ENCODE data around the gene LRFN2. TPM values are rescaled to one million over a fixed set of nuclear protein-coding genes. Genes with fewer than 3 reads are reported as not detected.

LRFN2 gene
- total RNA-seq, 1 donor from 2014 or later = not detected

DNA sequence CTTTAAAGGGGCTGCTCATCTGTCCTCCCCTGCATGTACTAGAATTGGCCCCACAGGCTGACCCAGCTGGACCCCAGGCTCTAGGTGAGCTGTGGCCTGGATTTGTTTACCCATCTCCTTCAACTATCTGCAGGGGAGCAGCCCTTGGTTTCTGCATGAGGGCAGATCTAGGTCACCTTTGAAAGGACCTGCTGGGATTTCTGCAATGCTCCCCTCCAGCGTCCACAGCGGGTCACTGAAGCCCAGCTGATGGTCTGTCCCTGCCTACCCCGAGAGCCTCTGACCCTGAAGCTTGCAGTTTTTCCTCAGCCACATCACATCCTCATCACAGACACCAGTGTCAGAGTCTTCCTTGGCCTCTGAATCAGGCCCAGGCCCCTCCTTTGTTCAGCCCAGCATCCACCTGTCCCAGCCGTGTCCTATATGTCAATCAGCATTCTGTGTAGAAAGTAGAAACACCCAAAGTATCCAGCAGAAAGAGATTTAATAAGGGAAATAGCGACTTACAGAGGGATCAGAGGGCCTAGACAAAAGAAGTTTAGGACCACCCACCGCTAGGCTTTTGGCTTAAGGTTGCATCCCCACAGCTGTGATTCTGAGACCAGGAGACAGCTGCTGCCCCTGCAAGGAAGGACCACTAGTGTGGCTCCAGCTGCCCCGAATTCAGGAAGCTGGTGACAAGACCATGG, 243.1 kb downstream of the LRFN2 start:
- no peak overlapping the region for H3K27ac Mint-ChIP-seq
- H3K4me1 Mint-ChIP-seq (ENCODE audit: low read depth) = no peaks in the 10 kb centered on the region
- no peak for DNase-seq (ENCODE audit: low spot score)
- H3K4me3 Mint-ChIP-seq (ENCODE audit: low read depth) = no peak overlapping the region
- H3K36me3 Mint-ChIP-seq (ENCODE audit: low read depth) = no peaks in the 10 kb centered on the region
- intact Hi-C loops (cut with micrococcal nuclease) = no loop called here
- no peaks in the 10 kb centered on the region for H3K9me3 Mint-ChIP-seq
- peaks cover 5% of the 10 kb centered on the region for H3K27me3 Mint-ChIP-seq (ENCODE audit: low read depth)

DNA sequence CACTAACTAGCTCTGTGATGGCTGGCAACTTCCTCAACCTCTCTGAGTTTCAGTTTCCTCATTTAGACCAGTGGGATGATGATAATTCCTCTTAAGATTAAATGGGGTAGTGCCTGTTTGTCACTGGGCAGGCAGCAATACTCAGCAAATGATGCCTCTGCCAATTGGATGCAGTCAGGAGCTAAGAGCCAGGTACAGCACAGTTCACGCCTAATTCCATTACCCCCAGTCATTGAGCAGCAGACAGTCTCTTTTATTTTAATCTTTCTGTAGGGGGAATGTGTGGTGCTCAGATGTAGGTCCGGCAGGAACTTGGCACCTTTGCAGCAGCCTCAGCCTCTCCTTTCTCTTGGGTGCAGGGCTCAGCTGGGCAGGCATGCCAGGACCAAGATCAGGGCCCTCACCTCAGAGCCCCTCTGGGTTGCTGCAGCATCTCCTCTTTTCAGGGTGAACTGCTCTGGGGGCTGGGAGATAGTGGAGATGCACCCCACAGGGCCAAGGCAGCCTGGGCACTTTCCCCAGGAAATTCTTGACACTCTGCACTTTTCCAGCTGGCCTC, 243.8 kb downstream of the LRFN2 start:
- no peaks in the 10 kb centered on the region for H3K4me1 Mint-ChIP-seq (ENCODE audit: low read depth)
- H3K36me3 Mint-ChIP-seq (ENCODE audit: low read depth) = no peaks in the 10 kb centered on the region
- no peak overlapping the region for H3K4me3 Mint-ChIP-seq (ENCODE audit: low read depth)
- H3K9me3 Mint-ChIP-seq = no peaks in the 10 kb centered on the region
- peaks cover 8% of the 10 kb centered on the region for H3K27me3 Mint-ChIP-seq (ENCODE audit: low read depth)
- no peak overlapping the region for H3K27ac Mint-ChIP-seq
- intact Hi-C loops (cut with micrococcal nuclease) = no loop called here
- no peak for DNase-seq (ENCODE audit: low spot score)

DNA sequence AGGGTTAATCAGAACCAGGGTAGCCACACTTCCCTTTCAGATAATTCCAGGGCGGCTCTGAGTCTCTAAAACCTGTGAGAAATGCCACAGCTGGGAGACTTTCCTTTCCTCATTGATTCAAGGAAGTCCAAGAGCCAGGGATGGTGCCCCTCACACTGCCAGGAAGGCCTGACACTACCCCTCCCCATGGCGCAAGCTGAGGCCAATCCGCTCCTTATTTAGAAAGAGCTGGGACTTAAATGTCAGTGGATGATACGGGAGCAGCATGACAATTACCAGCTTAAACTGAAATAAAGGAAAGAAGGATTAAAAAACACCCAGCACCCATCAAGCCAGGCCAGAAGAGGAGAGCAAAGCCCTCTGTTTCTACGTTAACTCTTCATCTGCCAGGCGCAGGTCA, 244.4 kb downstream of the LRFN2 start:
- peaks cover 12% of the 10 kb centered on the region for H3K27me3 Mint-ChIP-seq (ENCODE audit: low read depth)
- H3K4me1 Mint-ChIP-seq (ENCODE audit: low read depth) = no peaks in the 10 kb centered on the region
- H3K27ac Mint-ChIP-seq = no peak overlapping the region
- H3K36me3 Mint-ChIP-seq (ENCODE audit: low read depth) = no peaks in the 10 kb centered on the region
- H3K4me3 Mint-ChIP-seq (ENCODE audit: low read depth) = no peak overlapping the region
- intact Hi-C loops (cut with micrococcal nuclease) = no loop called here
- no peak for DNase-seq (ENCODE audit: low spot score)
- H3K9me3 Mint-ChIP-seq = no peaks in the 10 kb centered on the region

DNA sequence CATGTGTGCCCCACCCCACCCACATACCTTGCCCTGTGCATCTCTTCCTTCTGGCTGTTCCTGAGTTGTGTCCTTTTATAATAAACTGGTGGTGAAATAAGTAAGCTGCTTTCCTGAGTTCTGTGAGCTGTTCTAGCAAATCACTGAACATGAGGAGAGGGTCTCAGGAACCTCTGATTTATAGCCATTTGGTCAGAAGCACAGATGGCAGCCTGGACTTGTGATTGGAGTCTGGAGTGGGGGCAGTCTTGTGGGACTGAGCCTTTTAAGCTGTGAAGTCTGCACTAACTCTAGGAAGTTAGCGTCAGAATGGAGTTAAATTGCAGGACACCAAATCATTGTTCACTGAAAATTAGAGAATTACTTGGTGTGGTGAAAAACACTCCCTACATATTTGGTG, 245.4 kb downstream of the LRFN2 start:
- DNase-seq (ENCODE audit: low spot score) = no peak
- Mint-ChIP-seq H3K27ac (no peak overlapping the region), H3K4me1 (ENCODE audit: low read depth) (no peaks in the 10 kb centered on the region), H3K4me3 (ENCODE audit: low read depth) (no peak overlapping the region), H3K36me3 (ENCODE audit: low read depth) (no peaks in the 10 kb centered on the region), H3K9me3 (no peaks in the 10 kb centered on the region), H3K27me3 (ENCODE audit: low read depth) (peaks cover 13% of the 10 kb centered on the region)
- intact Hi-C loops (cut with micrococcal nuclease) = no loop called here

Measured in activated T-helper 2 cell treated with anti-CD3 and anti-CD28 coated beads, Interferon-gamma antibody, Interleukin-2, Interleukin-4, amounts not matched to agents 10 μg/mL and 5 μg/mL and 100 μg/mL, durations not matched to agents 14 hours and 24 hours and 36 hours (primary cell).